Heart left ventricle (tissue), 16 donors: ENCODE results near the gene C3. TPM values are rescaled to one million over a fixed set of nuclear protein-coding genes. Genes with fewer than 3 reads are reported as not detected.
A peak's percentile ranks its signal among the peaks of the same experiment; 100 is the strongest.

Experiments used
- ATAC-seq, 4 donors: fragments of 200-7000 bp; cut with Tn5 transposase; one replicate each; pipeline ENCODE4 v1.9.1; 2020 to 2022; ENCODE audit warnings: moderate library complexity in 4 of 4, mild to moderate bottlenecking in 3 of 4, moderate number of reproducible peaks in 1 of 4
- DNase-seq, 5 donors: peaks; one replicate each; pipeline ENCODE4 v3.0.0-alpha.2; 2020
- H3K27ac ChIP-seq, 12 donors: fragments of 200-600 bp; sonication (generic) in 4 of 12; one replicate each; pipeline versions ENCODE4 v1.5.0 to v1.8.0; 2016 to 2022; ENCODE audit warnings: mild to moderate bottlenecking in 2 of 12
- H3K27me3 ChIP-seq, 9 donors: fragments of 200-600 bp; sonication (generic) in 2 of 9; one replicate each; pipeline versions ENCODE4 v1.5.1 to v1.8.0; 2016 to 2022; ENCODE audit warnings: mild to moderate bottlenecking in 3 of 9
- H3K36me3 ChIP-seq, 9 donors: fragments of 200-600 bp; sonication (generic) in 2 of 9; one replicate each; pipeline versions ENCODE4 v1.5.0 to v1.8.0; 2018 to 2022; ENCODE audit warnings: mild to moderate bottlenecking in 2 of 9
- H3K4me1 ChIP-seq, 12 donors: fragments of 200-600 bp; sonication (generic) in 4 of 12; one replicate each; pipeline versions ENCODE4 v1.5.0 to v1.8.0; 2016 to 2022; ENCODE audit warnings: mild to moderate bottlenecking in 3 of 12
- H3K4me3 ChIP-seq, 12 donors: fragments of 200-600 bp; sonication (generic) in 4 of 12; one replicate each; pipeline versions ENCODE4 v1.5.0 to v1.8.0; 2017 to 2022; ENCODE audit warnings: mild to moderate bottlenecking in 9 of 12, moderate library complexity in 4 of 12
- H3K9me3 ChIP-seq, 12 donors: fragments of 200-600 bp; sonication (generic) in 4 of 12; one replicate each; pipeline versions ENCODE4 v1.5.0 to v1.8.0; 2016 to 2022; ENCODE audit warnings: mild to moderate bottlenecking in 1 of 12
- POLR2A ChIP-seq, 2 donors: fragments of 450-650 bp; IDR thresholded peaks; one replicate each; pipeline ENCODE4 v1.6.1; 2017; ENCODE audit warnings: antibody characterized with exemption in 2 of 2, mild to moderate bottlenecking in 2 of 2, moderate library complexity in 2 of 2
- WGBS, 4 donors: extraction: QIAGEN DNeasy Blood & Tissue Kit in 2 of 4; methylation state at CpG; one replicate each; pipeline versions ENCODE4 v1.1.5 to v1.1.7; 2013 to 2018; 5-methylcytosine and 5-hydroxymethylcytosine counted together
- intact Hi-C, 10 donors: fragments of 100-400 bp; cut with DNase I; formaldehyde crosslinking; loops; one replicate each; pipeline versions ENCODE4 v1.11.1 to v1.14.2; 2022
- polyA plus RNA-seq, 2 donors: library from polyadenylated mRNA; stranded (reverse); fragments of 200-250 nt; gene quantifications; one replicate each; pipeline ENCODE4 v1.2.3, GENCODE V29; 2013
- total RNA-seq, 9 donors: library from RNA; depleted of rRNA in 2 of 9; stranded (reverse); fragments of >200 nt in 2 of 9; fragmentation: NEBNext Ultra II Directional in 3 of 9; extraction: Animal tissue kit (Norgen Biotek cat#: 25700) in 3 of 9; gene quantifications; one replicate each; pipeline versions ENCODE4 v1.1.0 to v1.2.4, GENCODE V29; 2016 to 2023
- TF ChIP-seq, protein P1 (sequence below), 12 donors: fragments of 200-600 bp; sonication (generic) in 4 of 12; IDR thresholded peaks; one replicate each; pipeline versions ENCODE4 v1.5.0 to v1.8.0; 2018 to 2022; ENCODE audit warnings: antibody characterized with exemption in 12 of 12, mild to moderate bottlenecking in 5 of 12
- donor health status: ischemic (EF 13 %, LVEDD 7.1; RV severe dilation, severe dysfunction).
- donor health status: healthy with polysubstance abuse.
- donor health status: DM: no; HTN: yes; CAD: no.
- donor health status: DM: no; HTN: no; CAD: no.
- donor health status: ischemic (EF 25% LVEDD 6.9; RV normal size, moderate dysfunction).
- donor health status: ischemic (EF 25% LVEDD 5.7; RV mildly dilated, moderate dysfunction).
- donor health status: healthy.
- donor health status: DM: yes; HTN: yes; CAD: no.
- donor health status: ischemic (EF 35%, LVEDD 5.7; RV mildly dilated, moderate dysfunction).
- donor health status: nonischemic (EF 11% LVEDD 7.7; RV severe dilation, severe dysfunction).
- donor health status: DM: yes; HTN: yes; CAD: no.
- donor health status: PGD.
- donor health status: ischemic (EF 29% LVEDD 5.4; RV normal size, mild dysfunction).
- donor health status: nonischemic (EF 23%, LVEDD 6.1; RV moderate dilation, normal function).

Gene C3
- total and polyA plus RNA-seq, 11 donors, result 31.7 to 1,888 (median 81.0) TPM

DNA sequence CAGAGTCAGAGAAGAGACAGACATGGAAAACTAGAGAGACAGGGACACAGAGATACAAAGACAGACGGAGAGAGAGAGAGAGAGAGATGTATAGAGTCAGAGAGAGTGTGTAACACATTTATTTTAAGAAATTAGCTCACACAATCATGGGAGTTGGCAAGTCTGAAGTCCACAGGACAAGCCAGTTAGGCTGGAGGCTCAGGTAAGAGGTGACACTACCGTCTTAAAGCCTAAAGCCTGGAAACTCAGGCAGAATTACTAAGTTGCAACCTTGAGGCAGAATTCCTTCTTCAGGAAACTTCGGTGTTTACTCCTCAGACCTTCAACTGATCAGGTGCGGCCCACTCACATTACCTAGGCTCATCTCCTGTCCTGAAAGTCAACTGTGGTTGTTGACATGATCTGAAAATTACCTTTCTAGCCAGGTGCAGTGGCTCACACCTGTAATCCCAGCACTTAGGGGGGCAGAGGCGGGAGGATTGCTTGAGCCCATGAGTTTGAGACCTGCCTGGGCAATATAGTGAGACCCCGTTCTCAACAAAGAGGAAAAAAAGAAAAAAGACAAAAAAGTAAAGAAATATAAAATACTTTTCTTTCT lies 47.7 kb downstream of the C3 start:
- H3K27me3 ChIP-seq, result peaks cover 0 to 26% (median 0%) of the 10 kb centered on the region in 9 donors
- intact Hi-C loops, result no loop called here
- no peak for DNase-seq
- TF ChIP-seq, protein P1, sequence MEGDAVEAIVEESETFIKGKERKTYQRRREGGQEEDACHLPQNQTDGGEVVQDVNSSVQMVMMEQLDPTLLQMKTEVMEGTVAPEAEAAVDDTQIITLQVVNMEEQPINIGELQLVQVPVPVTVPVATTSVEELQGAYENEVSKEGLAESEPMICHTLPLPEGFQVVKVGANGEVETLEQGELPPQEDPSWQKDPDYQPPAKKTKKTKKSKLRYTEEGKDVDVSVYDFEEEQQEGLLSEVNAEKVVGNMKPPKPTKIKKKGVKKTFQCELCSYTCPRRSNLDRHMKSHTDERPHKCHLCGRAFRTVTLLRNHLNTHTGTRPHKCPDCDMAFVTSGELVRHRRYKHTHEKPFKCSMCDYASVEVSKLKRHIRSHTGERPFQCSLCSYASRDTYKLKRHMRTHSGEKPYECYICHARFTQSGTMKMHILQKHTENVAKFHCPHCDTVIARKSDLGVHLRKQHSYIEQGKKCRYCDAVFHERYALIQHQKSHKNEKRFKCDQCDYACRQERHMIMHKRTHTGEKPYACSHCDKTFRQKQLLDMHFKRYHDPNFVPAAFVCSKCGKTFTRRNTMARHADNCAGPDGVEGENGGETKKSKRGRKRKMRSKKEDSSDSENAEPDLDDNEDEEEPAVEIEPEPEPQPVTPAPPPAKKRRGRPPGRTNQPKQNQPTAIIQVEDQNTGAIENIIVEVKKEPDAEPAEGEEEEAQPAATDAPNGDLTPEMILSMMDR (IDR thresholded peaks at IDR 0.05), result no peak
- no peak for TF ChIP-seq POLR2A (IDR thresholded peaks at IDR 0.05)
- WGBS, 4 donors, result 75 to 81% (median 79%) methylated on average over 6 of the region's 6 CpGs
- H3K4me1 ChIP-seq, result peaks cover 0 to 24% (median 0%) of the 10 kb centered on the region in 12 donors
- H3K27ac ChIP-seq, result no peak overlapping the region
- no peaks in the 10 kb centered on the region for H3K9me3 ChIP-seq
- H3K4me3 ChIP-seq, result no peak overlapping the region
- ATAC-seq, result no peak
- H3K36me3 ChIP-seq, result no peaks in the 10 kb centered on the region

DNA sequence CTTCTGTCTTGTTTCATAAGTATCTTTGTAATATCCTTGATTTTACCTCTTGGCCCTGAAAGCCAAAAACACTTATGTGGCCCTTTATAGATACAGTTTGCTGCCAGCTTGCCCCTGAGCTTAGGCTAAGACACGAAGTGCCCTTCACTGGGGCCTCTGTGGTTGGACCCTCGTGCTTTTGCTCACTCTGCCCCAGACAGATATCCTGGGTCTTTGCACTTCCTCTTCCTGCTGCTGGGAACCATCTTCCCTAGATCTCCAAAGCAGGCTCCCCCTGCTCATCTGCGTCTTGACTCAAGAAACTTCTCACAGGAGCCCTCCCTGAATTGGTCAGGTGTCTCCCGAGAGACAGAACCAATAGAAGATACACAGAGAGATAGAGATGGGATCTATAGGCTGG lies 48.5 kb downstream of the C3 start:
- no peak for ATAC-seq
- intact Hi-C loops, result no loop called here
- peaks cover 0 to 19% (median 0%) of the 10 kb centered on the region in 9 donors for H3K27me3 ChIP-seq
- no peaks in the 10 kb centered on the region for H3K9me3 ChIP-seq
- DNase-seq, result no peak
- peaks cover 0 to 32% (median 0%) of the 10 kb centered on the region in 12 donors for H3K4me1 ChIP-seq
- WGBS, 4 donors, result 56 to 79% (median 66%) methylated on average over 4 of the region's 4 CpGs
- no peak overlapping the region for H3K27ac ChIP-seq
- no peak overlapping the region for H3K4me3 ChIP-seq
- H3K36me3 ChIP-seq, result no peaks in the 10 kb centered on the region
- TF ChIP-seq POLR2A (IDR thresholded peaks at IDR 0.05), result no peak
- TF ChIP-seq, protein P1 (IDR thresholded peaks at IDR 0.05), result no peak

DNA sequence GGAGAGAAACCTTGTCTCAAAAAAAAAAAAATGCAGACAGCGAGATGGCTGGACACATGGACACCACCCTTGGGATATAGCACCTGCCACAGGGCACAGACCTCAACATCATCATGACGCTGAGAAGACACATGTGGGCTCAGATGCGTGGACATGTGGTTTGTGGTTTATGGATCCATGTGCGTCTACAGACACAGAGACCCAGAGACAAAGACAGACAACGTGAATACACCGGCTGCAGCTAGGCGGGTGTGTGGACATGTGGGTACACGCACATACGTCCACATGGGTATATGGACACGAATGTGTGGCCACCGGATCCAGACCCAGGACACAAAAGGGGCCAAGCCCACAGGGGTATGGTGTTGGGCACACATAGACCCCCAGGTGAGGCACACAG lies 51.8 kb downstream of the C3 start:
- H3K4me1 ChIP-seq, result peaks cover 0 to 24% (median 0%) of the 10 kb centered on the region in 12 donors
- no peak for DNase-seq
- H3K9me3 ChIP-seq, result peaks cover 0 to 3% (median 0%) of the 10 kb centered on the region in 12 donors
- peak overlapping the region in 1 of 12 donors; percentile 52 for H3K27ac ChIP-seq
- peaks cover 0 to 5% (median 0%) of the 10 kb centered on the region in 9 donors for H3K36me3 ChIP-seq
- H3K27me3 ChIP-seq, result peaks cover 0 to 13% (median 0%) of the 10 kb centered on the region in 9 donors
- H3K4me3 ChIP-seq, result peak overlapping the region in 2 of 12 donors; percentile 25 to 55
- TF ChIP-seq, protein P1 (IDR thresholded peaks at IDR 0.05), result no peak
- no peak for TF ChIP-seq POLR2A (IDR thresholded peaks at IDR 0.05)
- 84 to 87% (median 86%) methylated on average over 11 of the region's 11 CpGs for WGBS, 4 donors
- intact Hi-C loops, result no loop called here
- ATAC-seq, result no peak

DNA sequence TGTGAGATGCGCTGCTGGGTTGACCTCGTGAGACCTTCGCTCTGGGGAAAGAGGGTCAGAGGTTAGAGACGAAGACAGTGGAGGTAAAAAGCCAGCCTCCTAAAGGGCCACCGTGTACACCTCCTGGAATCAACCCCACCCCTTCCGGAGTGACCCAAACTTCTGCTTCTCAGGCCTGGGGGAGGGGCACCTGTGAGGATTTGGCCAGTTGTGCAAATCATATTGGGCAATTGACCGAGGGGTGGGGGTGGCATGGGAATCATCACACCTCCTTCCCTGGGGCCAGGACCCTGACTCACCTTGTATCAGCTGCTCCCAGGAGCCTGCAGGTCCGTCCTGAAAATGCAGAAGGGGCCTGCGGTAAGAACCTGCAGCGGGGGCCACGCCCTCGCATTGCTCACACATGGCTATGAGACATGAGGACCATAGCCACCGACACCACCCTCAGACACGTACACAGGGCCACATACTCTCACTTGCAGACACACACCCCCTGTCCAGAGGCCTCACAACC lies 53.3 kb downstream of the C3 start:
- TF ChIP-seq, protein P1 (IDR thresholded peaks at IDR 0.05), result no peak
- no peak for TF ChIP-seq POLR2A (IDR thresholded peaks at IDR 0.05)
- DNase-seq (peak in 2 of 5 donors; percentile 25 to 26), ATAC-seq (peak in 2 of 4 donors; percentile 24 to 40)
- H3K36me3 ChIP-seq, result peaks cover 0 to 5% (median 0%) of the 10 kb centered on the region in 9 donors
- H3K27me3 ChIP-seq, result peaks cover 0 to 26% (median 0%) of the 10 kb centered on the region in 9 donors
- peaks cover 0 to 5% (median 0%) of the 10 kb centered on the region in 12 donors for H3K9me3 ChIP-seq
- H3K4me1 ChIP-seq, result peaks cover 0 to 34% (median 0%) of the 10 kb centered on the region in 12 donors
- intact Hi-C loops, result no loop called here
- H3K27ac ChIP-seq, result no peak overlapping the region
- 62 to 78% (median 77%) methylated on average over 13 to 14 of the region's 14 CpGs for WGBS, 4 donors
- peak overlapping the region in 1 of 12 donors; percentile 55 for H3K4me3 ChIP-seq
